Measurements from ENCODE around the gene OARD1.

DNA sequence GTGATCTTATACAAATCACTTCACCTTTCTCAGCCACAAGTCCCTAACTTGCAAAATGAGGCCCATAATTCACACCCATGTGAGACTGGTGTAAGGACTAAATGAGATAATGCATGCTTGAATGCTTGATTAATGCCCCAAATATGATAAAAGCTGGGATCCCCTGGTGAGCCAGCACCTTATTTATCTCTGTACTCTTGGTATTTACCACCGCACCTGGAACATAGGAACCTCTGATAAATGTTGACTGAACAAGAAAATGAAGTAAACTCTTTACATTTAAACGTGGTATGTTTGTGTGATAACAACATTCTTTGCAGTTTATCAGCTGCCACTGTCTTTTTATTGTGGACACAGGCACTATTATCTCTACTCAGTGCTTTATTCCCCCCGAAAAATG lies 21.6 kb downstream of the OARD1 start:
- TF ChIP-seq RARB (CRISPR knock-in tag; IDR thresholded peaks at IDR 0.05) (no peak), OSR1 (CRISPR knock-in tag; IDR thresholded peaks at IDR 0.05) (no peak)
- TF ChIP-seq, protein P1, sequence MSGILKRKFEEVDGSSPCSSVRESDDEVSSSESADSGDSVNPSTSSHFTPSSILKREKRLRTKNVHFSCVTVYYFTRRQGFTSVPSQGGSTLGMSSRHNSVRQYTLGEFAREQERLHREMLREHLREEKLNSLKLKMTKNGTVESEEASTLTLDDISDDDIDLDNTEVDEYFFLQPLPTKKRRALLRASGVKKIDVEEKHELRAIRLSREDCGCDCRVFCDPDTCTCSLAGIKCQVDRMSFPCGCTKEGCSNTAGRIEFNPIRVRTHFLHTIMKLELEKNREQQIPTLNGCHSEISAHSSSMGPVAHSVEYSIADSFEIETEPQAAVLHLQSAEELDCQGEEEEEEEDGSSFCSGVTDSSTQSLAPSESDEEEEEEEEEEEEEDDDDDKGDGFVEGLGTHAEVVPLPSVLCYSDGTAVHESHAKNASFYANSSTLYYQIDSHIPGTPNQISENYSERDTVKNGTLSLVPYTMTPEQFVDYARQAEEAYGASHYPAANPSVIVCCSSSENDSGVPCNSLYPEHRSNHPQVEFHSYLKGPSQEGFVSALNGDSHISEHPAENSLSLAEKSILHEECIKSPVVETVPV (CRISPR knock-in tag; IDR thresholded peaks at IDR 0.05): no peak

Data from SK-N-SH treated with all-trans-retinoic acid at 6 μM for 48 hours (cell line).